ENCODE data around the gene RAI1.

DNA sequence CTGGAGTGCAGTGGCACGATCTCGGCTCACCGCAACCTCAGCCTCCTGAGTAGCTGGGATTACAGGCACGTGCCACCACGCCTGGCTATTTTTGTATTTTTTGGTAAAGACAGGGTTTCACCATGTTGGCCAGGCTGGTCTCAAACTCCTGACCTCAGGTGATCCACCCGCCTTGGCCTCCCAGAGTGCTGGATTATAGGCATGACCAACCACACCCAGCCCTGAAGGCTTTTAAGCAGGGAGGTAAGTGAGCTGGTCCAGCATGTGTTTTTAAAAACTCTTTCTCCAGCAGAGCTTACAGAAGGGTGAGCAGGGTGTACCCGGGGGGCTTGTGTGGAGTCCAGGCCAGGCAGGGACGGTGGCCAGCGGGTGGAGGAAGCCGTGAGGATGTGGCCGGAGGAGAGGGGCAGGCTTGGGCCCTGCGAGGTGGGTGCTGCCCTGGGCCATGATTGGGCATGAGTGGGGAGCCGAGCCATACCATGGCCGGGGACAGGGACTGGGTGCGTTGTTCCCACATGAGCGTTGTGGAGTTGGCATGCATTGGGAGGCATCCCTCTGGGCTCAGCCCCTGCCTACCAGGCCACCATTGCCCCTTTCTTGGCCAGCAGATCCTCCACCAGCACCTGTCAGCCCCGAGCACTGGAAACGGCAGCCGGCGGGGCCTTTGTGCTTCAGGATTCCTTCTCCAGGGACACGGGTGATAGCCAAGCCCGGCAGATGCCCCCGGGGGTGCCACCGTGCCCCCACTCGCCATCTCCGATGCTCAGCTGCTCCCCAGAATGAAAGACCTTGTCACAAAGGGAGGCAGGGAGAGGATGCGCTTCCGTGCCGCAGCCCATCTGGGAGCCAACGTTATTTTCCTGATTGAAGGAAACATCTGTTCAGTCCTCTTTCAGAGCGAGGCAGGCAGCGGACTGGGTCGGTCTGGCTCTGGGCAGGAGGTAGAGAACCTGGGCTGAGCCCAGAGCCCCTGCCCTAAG is 64.5 kb downstream of the RAI1 start:
- TF ChIP-seq, protein P1, sequence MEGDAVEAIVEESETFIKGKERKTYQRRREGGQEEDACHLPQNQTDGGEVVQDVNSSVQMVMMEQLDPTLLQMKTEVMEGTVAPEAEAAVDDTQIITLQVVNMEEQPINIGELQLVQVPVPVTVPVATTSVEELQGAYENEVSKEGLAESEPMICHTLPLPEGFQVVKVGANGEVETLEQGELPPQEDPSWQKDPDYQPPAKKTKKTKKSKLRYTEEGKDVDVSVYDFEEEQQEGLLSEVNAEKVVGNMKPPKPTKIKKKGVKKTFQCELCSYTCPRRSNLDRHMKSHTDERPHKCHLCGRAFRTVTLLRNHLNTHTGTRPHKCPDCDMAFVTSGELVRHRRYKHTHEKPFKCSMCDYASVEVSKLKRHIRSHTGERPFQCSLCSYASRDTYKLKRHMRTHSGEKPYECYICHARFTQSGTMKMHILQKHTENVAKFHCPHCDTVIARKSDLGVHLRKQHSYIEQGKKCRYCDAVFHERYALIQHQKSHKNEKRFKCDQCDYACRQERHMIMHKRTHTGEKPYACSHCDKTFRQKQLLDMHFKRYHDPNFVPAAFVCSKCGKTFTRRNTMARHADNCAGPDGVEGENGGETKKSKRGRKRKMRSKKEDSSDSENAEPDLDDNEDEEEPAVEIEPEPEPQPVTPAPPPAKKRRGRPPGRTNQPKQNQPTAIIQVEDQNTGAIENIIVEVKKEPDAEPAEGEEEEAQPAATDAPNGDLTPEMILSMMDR (conservative IDR thresholded peaks at IDR 0.05) = no peak
- TF ChIP-seq ZFX (IDR thresholded peaks at IDR 0.05) = no peak

Data from C4-2B (cell line).